Right lobe of liver (tissue), 4 donors: ENCODE results near the gene FOXK2.

Experiments
- POLR2A ChIP-seq: fragments of 450-650 bp; IDR thresholded peaks from one replicate; pipeline ENCODE4 v1.6.1; 2017; ENCODE audit warnings: antibody characterized with exemption, mild to moderate bottlenecking
- TF ChIP-seq, protein P1 (sequence below), 4 donors: fragments of 200-600 bp in 3 of 4; fragments of 450-650 bp in 1 of 4; IDR thresholded peaks; one replicate each; pipeline versions ENCODE4 v1.5.1 to v1.8.0; 2016 to 2022; ENCODE audit warnings: antibody characterized with exemption in 4 of 4, mild to moderate bottlenecking in 2 of 4
- donor health status: DM: no; HTN: no; CAD: no.
- donor health status: DM: no; HTN: no; CAD: no.
- donor health status: DM: no; HTN: yes; CAD: no.

DNA sequence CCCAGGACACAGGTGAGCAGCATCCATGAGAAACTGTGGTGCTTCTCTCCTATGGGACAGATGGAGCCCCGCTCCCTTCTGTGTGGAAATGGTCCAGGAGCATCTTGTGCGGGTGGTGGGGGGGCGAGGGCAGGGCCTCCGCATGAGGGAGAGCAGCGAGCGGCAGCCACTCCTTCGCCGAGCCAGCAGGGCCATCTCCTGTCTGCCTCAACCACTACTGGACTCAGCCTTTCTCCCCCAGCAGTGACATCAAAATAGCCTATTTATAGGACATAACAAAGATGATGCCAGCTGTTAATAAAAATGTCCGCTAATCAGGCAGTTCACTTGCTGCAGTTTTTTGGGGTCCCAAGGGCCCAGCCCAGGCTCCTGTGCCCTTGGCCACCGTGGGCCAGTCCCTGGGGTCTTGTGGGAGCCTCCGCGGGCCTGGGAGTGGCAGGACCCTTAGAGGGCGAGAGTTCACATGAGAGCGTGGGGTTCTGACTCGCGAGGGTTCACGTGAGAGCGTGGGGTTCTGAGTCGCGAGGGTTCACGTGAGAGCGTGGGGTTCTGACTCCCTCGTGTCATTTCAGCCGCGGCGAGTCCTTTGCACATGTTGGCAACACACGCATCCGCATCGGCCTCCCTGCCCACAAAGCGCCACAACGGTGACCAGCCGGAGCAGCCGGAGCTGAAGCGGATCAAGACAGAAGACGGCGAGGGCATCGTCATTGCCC is 81.4 kb downstream of the FOXK2 start:
- TF ChIP-seq, protein P1, sequence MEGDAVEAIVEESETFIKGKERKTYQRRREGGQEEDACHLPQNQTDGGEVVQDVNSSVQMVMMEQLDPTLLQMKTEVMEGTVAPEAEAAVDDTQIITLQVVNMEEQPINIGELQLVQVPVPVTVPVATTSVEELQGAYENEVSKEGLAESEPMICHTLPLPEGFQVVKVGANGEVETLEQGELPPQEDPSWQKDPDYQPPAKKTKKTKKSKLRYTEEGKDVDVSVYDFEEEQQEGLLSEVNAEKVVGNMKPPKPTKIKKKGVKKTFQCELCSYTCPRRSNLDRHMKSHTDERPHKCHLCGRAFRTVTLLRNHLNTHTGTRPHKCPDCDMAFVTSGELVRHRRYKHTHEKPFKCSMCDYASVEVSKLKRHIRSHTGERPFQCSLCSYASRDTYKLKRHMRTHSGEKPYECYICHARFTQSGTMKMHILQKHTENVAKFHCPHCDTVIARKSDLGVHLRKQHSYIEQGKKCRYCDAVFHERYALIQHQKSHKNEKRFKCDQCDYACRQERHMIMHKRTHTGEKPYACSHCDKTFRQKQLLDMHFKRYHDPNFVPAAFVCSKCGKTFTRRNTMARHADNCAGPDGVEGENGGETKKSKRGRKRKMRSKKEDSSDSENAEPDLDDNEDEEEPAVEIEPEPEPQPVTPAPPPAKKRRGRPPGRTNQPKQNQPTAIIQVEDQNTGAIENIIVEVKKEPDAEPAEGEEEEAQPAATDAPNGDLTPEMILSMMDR (IDR thresholded peaks at IDR 0.05) = no peak
- TF ChIP-seq POLR2A = no peak
